Measurements from ENCODE around the gene TMPRSS13.

TMPRSS13 gene

GRCh38 chr11:117869604-117870003 is 59.6 kb downstream of the TMPRSS13 start:
- Histone ChIP-seq H3K9me3 (ENCODE audit: control insufficient read depth, insufficient read depth, low read depth, low read length) (no peaks in the 10 kb centered on the region), H3K4me3 (ENCODE audit: low read depth, low read length) (no peak overlapping the region), H3K27ac (ENCODE audit: extremely low read depth, low read depth, low read length) (no peak overlapping the region), H3K36me3 (ENCODE audit: control insufficient read depth in 2 of 2, insufficient read depth in 1 of 2, low read length in 2 of 2) (no peaks in the 10 kb centered on the region), H3K4me1 (ENCODE audit: control insufficient read depth, insufficient read depth, low read length) (no peaks in the 10 kb centered on the region)
- ChIA-PET CTCF (interaction anchor here (0.5 kb wide), 1 partner anchor 184 kb away, joined by 3 read pairs; no protein-coding TSS in a partner anchor), POLR2A (no interaction called here)
- TF ChIP-seq ZBTB11 (tag by site-specific recombination; conservative IDR thresholded peaks at IDR 0.05; ENCODE audit: low read depth) (no peak), ZNF350 (tag by site-specific recombination; IDR thresholded peaks at IDR 0.05) (no peak), ZNF571 (tag by site-specific recombination; IDR thresholded peaks at IDR 0.05) (no peak), ZIC2 (tag by site-specific recombination; IDR thresholded peaks at IDR 0.05) (no peak), ZSCAN23 (tag by site-specific recombination; IDR thresholded peaks at IDR 0.05) (no peak), ZBTB1 (tag by site-specific recombination; IDR thresholded peaks at IDR 0.05) (no peak), ZNF169 (tag by site-specific recombination; IDR thresholded peaks at IDR 0.05) (no peak), YY1 (tag by site-specific recombination; IDR thresholded peaks at IDR 0.05) (no peak), ZBTB20 (tag by site-specific recombination; IDR thresholded peaks at IDR 0.05) (no peak), MZF1 (tag by site-specific recombination; IDR thresholded peaks at IDR 0.05; ENCODE audit: borderline replicate concordance) (no peak), ZNF184 (tag by site-specific recombination; IDR thresholded peaks at IDR 0.05) (no peak), ZNF449 (tag by site-specific recombination; IDR thresholded peaks at IDR 0.05) (no peak), TSHZ1 (tag by site-specific recombination; IDR thresholded peaks at IDR 0.05; ENCODE audit: borderline replicate concordance) (no peak), ZNF114 (tag by site-specific recombination; IDR thresholded peaks at IDR 0.05) (no peak), ZNF146 (tag by site-specific recombination; IDR thresholded peaks at IDR 0.05) (no peak)
- TF ChIP-seq, protein P1, sequence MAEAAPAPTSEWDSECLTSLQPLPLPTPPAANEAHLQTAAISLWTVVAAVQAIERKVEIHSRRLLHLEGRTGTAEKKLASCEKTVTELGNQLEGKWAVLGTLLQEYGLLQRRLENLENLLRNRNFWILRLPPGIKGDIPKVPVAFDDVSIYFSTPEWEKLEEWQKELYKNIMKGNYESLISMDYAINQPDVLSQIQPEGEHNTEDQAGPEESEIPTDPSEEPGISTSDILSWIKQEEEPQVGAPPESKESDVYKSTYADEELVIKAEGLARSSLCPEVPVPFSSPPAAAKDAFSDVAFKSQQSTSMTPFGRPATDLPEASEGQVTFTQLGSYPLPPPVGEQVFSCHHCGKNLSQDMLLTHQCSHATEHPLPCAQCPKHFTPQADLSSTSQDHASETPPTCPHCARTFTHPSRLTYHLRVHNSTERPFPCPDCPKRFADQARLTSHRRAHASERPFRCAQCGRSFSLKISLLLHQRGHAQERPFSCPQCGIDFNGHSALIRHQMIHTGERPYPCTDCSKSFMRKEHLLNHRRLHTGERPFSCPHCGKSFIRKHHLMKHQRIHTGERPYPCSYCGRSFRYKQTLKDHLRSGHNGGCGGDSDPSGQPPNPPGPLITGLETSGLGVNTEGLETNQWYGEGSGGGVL (tag by site-specific recombination; IDR thresholded peaks at IDR 0.05), result no peak
- TF ChIP-seq, protein P2, sequence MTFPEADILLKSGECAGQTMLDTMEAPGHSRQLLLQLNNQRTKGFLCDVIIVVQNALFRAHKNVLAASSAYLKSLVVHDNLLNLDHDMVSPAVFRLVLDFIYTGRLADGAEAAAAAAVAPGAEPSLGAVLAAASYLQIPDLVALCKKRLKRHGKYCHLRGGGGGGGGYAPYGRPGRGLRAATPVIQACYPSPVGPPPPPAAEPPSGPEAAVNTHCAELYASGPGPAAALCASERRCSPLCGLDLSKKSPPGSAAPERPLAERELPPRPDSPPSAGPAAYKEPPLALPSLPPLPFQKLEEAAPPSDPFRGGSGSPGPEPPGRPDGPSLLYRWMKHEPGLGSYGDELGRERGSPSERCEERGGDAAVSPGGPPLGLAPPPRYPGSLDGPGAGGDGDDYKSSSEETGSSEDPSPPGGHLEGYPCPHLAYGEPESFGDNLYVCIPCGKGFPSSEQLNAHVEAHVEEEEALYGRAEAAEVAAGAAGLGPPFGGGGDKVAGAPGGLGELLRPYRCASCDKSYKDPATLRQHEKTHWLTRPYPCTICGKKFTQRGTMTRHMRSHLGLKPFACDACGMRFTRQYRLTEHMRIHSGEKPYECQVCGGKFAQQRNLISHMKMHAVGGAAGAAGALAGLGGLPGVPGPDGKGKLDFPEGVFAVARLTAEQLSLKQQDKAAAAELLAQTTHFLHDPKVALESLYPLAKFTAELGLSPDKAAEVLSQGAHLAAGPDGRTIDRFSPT (tag by site-specific recombination; IDR thresholded peaks at IDR 0.05), result no peak

Data from HEK293 (cell line).